HG03432 (cell line): ENCODE measurements around the gene ZXDC.

Experiments
- ATAC-seq: cut with Tn5 transposase; IDR thresholded peaks from one replicate; pipeline ENCODE4 v1.9.1; 2021; ENCODE audit warnings: mild to moderate bottlenecking, moderate library complexity; ENCODE audit not compliant: unreplicated experiment

The ZXDC gene

DNA sequence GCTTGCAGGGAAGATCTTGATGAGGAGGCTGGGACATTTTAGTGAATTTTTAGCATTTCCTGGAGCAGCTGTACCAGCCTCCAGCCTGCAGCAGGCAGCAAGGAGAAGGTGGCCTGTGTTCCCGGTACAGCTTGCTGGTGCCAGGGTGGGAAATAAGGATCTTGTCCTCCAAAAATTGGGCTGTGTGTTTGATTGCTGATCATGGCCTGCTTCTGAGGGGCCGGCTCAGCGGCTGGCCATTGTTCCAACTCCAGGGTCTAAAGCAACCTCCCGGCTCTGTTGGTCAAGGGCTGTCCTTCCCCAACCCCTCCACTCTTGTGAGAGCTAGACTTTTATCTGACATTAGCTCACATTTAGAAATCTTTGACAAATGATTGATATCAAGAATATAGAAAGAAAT is 75.9 kb downstream of the ZXDC start:
- ATAC-seq: no peak

DNA sequence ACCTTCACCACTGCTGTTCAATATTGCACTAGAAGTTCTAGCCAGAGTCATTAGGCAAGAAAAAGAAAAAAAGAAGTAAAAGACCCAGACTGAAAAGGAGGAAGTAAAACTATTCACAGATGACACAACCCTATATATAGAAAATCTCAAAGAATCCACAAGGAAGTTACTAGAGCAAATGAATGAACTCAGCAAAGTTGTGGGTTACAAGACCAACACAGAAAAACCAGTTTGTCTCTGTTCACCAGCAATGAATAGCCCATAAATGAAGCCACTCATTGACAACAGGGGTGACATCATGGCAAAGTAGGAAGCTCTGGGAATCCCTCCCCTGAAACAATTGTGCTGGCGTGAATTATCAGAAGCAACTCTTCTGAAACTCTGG is 76.3 kb downstream of the ZXDC start:
- peak; percentile 70 for ATAC-seq

DNA sequence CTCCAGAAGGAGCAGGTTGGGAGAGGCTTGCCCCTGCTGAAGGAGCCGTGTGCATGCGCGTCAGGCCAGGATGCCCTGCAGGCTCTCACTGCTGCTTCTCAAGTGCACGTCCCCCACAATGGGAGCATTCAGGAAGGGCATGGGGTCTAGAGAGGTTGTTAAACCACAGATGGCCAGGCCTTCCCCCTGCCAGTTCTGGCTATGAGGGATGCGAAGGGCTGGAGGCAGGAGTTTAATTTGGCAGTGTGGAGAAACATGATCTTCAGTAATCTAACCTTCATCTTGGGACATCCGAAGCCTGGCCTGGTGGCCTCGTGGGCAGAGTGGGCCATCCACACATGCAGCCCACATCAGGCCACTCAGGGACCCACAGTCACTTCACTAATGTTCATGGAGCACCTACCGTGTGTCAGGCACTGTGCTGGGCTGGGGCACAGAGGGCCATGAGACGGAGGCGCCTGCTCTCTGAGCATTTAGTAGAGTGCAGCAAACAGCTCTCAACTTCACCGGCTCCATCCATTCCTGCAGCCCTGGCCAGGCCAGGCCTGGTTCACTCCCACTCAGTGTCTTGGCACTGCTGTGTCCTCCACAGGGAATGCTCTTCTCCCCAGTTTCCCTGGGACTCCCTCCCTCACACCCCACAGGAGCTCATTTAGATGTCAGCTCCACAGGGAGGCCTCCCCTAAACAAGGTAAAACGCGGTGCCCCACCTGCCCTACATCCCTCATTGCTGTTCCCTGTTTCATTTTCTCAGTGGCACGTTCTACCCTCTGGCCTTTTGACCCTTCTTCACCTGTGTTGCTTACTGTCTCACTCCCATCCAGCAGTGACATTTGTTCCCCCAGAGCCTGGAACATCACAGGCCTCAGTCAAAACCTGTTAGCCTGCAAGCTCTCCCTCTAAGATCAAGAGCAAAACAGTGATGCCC is 77.0 kb downstream of the ZXDC start:
- ATAC-seq: no peak

DNA sequence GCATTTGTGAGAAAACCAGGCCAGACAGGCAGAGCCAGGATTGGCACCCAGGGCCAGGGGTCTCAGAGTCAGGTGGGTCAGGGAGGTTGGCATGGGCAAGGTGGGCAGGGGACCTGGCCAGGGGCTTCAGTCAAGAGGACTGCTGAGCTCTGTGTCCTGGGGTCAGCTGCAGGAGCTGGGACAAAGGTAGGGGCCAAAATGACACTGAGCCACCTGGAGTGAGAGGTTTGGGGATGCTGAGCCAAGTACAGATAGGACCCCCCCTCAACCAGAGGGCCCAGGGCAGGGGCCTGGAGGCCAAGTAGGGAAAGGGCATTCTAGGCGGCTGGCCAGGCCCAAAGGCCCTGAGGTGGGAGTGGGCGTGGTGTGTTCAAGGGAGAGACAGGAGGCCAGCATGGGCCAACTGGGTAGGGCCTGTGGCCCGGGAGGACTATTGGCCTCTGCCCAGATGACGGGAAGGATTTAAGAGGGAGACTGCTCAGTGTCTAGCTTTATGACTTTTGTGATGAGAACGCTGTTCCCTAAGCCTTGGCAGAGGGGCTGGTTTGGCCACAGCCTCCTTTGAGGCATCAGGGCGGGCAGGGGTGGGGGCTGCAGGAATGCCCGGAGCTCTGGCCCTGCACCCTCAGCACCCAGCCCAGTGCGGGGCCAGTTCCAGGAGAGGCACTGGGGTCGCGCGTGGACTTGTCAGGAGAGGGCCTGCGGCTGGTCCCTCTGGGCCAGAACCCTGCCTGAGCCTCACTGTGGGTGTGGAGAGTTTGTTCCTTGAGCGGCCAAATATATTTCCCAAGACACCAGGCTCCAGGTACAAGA is 77.9 kb downstream of the ZXDC start:
- ATAC-seq: no peak

DNA sequence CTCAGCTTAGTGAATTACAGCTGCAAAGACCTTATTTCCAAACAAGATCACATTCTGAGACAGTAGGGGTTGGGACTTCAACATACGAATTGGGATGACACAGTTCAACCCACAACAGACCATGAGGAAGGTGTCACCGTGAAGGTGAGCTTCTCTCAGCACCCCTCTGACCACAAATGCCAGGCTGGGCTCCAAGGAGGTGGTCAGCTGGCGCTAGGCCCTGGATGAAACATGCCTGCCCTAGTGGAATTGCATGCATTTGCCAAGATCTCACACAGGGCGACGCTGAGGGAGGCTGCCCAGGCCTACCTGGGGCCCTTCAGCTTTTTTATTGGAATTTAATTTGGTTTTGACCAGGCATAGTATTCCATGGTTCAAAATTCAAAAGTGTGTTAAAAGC is 79.2 kb downstream of the ZXDC start:
- no peak for ATAC-seq

DNA sequence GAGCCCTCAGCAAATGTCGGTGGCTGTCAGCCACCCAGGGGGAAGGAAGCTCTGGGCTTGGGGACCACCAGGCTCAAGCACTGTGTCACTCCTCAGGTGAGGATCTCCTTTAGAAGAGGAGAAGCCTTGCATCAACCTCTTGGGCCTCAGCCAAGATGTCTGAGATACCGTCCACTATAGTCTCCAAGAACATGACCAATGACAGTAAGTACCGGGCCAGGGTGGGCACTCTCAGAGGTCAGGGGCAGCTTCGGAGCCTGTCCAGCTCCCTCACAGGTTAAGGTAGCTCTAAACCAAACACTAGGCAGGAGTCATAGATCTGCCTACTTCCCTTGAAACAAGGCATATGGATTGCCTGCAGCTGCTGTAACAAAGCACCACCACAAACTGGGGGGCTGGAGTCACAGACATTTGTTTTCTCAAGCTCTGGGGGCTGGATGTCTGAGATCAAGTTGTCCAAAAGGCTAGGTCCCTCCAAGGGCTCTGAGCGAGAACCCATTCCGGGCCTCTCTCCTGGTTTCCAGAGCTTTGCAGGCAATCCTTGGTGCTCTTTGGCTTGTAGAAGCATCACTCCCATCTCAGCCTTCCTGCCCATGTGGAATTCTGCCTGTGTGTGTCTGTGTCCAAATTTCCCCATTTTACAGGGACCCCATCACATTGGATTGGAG is 79.7 kb downstream of the ZXDC start:
- no peak for ATAC-seq

DNA sequence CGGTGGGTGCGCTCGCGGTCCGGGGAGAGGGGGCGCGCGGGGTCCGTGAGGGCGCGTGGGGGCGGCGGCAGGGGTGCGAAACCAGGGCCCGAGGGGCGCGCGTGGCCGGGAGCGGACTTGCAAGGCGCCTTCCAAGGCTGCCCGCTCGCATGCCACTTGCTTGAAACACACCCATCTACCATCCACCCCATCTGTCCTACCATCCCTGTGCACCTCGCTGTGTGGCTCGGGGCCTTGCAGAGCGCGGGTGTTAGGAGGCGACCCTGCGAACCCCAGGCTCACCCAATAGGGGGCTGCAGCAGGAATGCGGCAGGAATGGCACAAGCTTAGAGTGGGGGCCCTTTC is 80.7 kb downstream of the ZXDC start:
- ATAC-seq: no peak

DNA sequence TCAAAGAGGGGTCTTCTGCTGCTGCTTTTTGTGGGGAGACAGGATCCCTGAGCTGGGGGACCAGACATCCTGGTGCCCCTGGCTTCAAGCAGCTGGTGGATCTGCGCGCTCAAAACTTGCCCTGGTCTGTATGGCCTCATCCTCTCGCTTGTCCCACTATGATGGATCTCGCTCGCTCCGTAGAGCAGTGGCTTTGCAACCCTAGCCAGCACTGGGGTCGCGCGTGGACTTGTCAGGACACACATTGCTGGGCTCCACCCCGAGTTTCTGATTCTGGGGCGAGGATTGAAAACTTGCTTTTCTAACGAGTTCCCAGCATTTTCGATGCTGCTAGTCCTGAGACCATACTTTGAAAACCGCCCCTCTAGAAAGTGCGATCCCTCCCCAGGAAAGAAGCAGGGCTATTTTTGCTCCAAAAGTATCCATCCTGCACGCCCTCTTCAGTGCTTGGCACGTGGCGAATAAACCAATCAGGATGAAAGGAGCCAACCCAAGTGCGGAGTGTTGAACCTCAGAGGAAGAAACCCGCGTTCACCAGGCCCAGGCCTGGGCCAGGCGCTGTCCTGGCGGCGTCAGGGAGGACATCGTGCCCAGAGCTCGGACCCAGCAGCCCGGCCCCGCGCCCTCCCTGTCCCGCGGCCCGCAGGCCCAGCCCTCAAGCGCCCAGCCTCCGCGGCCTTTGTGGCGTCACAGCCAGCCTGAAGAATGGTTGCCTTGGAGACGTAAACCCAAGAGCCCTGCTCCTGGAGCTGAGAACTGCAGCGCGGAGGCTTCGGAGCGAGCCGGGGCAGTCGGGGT is 81.3 kb downstream of the ZXDC start, which contains the start of gene CFAP100:
Gene CFAP100, plus strand, starts transcription at position 731 of the 798 bp plus-strand sequence. CDS start 1,092 bp downstream, outside the sequence.
- no peak for ATAC-seq

DNA sequence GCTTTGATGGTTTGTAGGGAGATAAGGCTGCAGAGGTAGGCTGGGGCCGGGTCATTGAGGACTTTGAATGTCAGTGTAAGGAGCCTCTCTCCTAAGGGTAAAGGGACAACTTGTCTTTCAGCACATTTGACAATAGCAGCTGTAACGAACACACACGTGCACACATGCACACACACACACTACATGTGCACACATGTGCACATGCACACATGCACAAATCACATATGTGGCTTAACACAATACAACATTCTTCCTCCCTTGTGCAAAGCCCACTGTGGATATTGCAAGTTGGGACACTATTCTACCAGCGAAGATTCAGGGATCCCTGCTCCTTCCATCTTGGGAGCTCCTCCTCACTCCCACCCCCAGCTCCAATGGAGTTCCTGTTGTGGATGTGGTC is 82.1 kb downstream of the ZXDC start:
- ATAC-seq: no peak

DNA sequence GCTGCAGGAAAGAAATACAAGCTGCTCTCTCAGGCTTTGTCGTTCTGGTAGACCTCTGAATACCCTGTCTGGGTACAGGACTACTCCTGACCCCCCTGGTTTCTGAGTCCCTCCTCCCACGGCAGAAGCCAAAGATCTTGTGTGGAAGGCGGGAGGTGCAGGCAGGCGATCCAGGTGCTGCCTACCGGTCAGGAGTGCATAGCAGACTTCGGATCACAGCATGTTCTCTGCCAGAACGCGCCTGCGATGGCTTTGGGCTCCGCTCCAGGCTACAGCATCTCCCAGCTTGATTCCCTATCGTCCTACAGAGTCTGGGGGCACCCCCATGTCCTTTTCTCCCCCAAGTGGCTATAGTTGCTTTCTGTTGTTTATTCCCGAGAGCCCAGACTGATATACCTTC is 83.4 kb downstream of the ZXDC start:
- no peak for ATAC-seq

DNA sequence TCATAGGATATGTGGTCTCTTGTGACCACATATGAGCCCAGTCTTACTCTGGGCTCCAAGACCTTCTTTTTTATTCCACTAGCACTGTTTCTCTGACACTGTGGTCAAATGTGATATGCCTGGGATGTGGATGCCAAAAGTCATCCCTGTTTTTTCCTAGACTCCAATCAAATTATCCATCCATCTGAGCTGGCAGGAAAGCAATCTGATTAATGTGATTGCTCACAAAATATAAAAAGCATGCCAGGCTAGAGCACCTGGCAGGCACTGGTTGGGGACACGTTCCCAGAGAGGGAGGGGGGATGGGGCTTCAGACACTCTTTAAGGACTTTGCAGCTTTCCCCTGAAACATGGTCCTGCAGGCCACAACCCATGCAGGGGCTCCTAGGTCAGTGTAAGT is 84.1 kb downstream of the ZXDC start:
- no peak for ATAC-seq

DNA sequence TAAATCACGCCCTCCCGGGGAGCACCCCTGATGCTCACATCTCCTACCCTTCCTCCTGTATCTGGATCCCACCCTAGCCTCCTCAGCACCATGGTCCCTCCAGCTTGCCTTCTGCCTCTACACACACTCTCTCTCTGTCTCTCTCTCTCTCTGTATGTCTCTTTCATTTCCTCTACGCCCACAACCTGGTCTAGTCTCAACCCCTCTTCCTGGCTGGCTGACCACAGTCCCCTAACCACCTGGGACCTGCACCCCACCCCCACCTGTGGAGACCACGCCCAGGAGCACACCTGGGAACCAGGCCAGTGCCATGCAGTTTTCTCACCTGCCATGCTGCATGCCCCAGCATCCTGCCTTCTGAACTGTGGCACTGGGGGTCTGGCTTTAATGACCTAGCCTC is 84.9 kb downstream of the ZXDC start:
- no peak for ATAC-seq

DNA sequence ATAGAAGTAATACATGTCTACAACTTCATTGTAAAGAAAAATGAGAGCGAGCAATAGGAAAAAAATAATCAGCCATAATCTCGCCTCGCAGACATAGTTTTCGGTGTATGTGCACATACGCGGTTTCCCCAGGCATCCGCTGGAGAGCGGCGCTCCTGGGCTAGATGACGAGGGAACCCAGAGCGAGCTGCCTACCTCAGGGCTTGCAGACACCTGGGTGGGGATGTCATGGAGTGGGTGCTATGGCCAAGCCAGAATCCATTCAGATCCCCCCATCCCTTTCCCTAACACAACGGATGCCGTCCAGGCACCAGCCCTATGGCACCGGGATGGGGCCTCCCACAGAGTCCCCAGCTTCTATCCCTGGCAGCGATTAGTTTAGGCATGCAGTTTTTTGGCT is 85.5 kb downstream of the ZXDC start:
- ATAC-seq: no peak

DNA sequence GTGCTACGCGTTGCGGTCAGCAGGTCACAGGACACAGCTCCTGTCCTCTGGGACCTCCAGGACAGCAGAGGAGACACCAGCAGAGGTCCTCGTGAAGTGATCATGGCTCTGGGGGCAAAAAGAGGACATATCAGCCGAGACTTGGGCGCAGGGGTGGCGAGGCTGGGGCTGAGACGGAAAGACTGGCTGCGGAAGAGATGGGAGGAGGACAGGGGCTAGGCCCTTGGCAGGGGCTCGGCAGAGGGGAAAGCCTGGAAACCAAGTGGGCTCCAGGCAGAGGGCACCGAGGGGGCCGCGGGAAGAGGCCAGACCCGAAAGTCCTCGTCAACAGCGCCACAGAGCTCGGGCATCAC is 85.9 kb downstream of the ZXDC start:
- no peak for ATAC-seq

DNA sequence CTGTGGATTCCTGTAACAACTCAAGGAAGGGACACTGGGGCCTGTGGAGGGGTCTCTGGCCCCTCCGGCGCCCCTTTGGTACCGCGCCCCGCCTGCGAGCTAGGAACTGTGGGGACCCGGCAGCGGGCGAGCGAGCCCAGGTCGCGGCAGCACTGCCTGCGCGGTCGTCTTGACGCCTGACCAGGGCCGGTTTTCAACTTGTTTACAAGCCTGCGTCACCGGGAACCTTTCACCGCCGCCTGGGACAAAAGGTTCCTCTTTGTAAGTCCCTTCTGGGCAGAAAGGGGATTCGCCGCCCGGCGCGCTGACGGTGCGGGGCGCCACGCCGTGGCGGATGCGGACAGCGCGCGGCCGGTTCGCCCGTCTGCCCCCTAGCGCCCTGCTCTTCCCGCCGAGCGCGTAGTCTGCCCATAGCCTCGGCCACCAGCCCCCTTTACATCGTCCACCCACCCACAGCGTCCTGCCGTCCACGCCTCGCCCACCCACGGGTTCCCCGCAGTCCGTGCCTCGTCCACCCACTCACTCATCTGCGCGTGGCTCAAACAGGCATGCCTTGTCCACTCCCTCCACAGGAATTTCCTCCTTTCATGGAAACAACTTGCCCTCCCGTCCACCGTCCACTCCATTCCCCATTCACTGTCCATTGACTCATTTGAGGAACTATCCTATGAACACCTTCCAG is 86.4 kb downstream of the ZXDC start:
- peak; percentile 78 for ATAC-seq
